HEK293 (cell line): Measurements from ENCODE around the gene MBD1.

Experiments used
- CTCF ChIA-PET: fragments of 350-600 bp; formaldehyde crosslinking; extraction: SDS; loops from one replicate; lab custom pipeline; 2021; ENCODE audit warnings: antibody characterized with exemption; lab: Yijun Ruan, JAX
- POLR2A ChIA-PET: fragments of 300-600 bp; formaldehyde crosslinking; extraction: SDS; loops from one replicate; lab custom pipeline; 2020; ENCODE audit warnings: antibody characterized with exemption, inconsistent platforms; lab: Yijun Ruan, JAX
- H3K27ac ChIP-seq: fragments of 200-500 bp; sonication (Bioruptor generic); 2 replicates; pipeline ENCODE4 v1.5.1; 2014; ENCODE audit warnings: low read depth, low read length, control low read depth, inconsistent platforms; ENCODE audit errors: extremely low read depth
- H3K36me3 ChIP-seq, 2 experiments: fragments of 200-500 bp in 1 of 2; sonication (Bioruptor generic) in 1 of 2; 1 replicate in 1 of 2; 2 replicates in 1 of 2; pipeline ENCODE4 v1.5.1; 2014 to 2017; ENCODE audit warnings: inconsistent platforms in 2 of 2, low read length in 2 of 2; ENCODE audit not compliant: control insufficient read depth in 2 of 2, insufficient read depth in 1 of 2
- H3K4me1 ChIP-seq: fragments of 200-500 bp; sonication (Bioruptor generic); 2 replicates; pipeline ENCODE4 v1.5.1; 2014; ENCODE audit warnings: mild to moderate bottlenecking, low read length, inconsistent platforms; ENCODE audit not compliant: control insufficient read depth, insufficient read depth
- H3K4me3 ChIP-seq: 2 replicates; pipeline ENCODE4 v1.5.1; 2011; ENCODE audit warnings: low read depth, mild to moderate bottlenecking, control low read depth, low read length, moderate library complexity
- H3K9me3 ChIP-seq: fragments of 200-500 bp; sonication (Bioruptor generic); 2 replicates; pipeline ENCODE4 v1.5.1; 2014; ENCODE audit warnings: low read depth, low read length, inconsistent platforms; ENCODE audit not compliant: control insufficient read depth, insufficient read depth
- ELK4 ChIP-seq: IDR thresholded peaks from 2 replicates; pipeline ENCODE4 v1.6.1; 2011; ENCODE audit warnings: mild to moderate bottlenecking, low read depth, low read length, borderline replicate concordance
- FEZF1 ChIP-seq: fragments of 450-650 bp; formaldehyde crosslinking; IDR thresholded peaks from 2 replicates; pipeline ENCODE4 v1.5.1; 2016; ENCODE audit warnings: missing biosample characterization, missing genetic modification characterization
- PRDM1 ChIP-seq: fragments of 450-650 bp; formaldehyde crosslinking; IDR thresholded peaks from 2 replicates; pipeline ENCODE4; 2016; ENCODE audit warnings: missing biosample characterization, missing genetic modification characterization
- PRDM10 ChIP-seq: fragments of 450-650 bp; formaldehyde crosslinking; IDR thresholded peaks from 2 replicates; pipeline ENCODE4 v1.5.1; 2016; ENCODE audit warnings: missing biosample characterization, missing genetic modification characterization
- PRDM2 ChIP-seq: fragments of 450-650 bp; formaldehyde crosslinking; IDR thresholded peaks from 2 replicates; pipeline ENCODE4 v1.5.1; 2016; ENCODE audit warnings: missing biosample characterization, missing genetic modification characterization, borderline replicate concordance
- ZBTB48 ChIP-seq: fragments of 450-650 bp; formaldehyde crosslinking; IDR thresholded peaks from 2 replicates; pipeline ENCODE4 v1.5.1; 2016; ENCODE audit warnings: missing biosample characterization, missing genetic modification characterization
- ZNF133 ChIP-seq: fragments of 450-650 bp; formaldehyde crosslinking; IDR thresholded peaks from 2 replicates; pipeline ENCODE4 v1.5.1; 2016; ENCODE audit warnings: missing biosample characterization, missing genetic modification characterization
- ZNF140 ChIP-seq: fragments of 450-650 bp; formaldehyde crosslinking; IDR thresholded peaks from 2 replicates; pipeline ENCODE4 v1.5.1; 2016; ENCODE audit warnings: missing biosample characterization, missing genetic modification characterization
- ZNF148 ChIP-seq: fragments of 450-650 bp; formaldehyde crosslinking; IDR thresholded peaks from 2 replicates; pipeline ENCODE4 v1.5.0; 2017; ENCODE audit warnings: missing biosample characterization, missing genetic modification characterization, borderline replicate concordance
- ZNF16 ChIP-seq: fragments of 450-650 bp; formaldehyde crosslinking; IDR thresholded peaks from 2 replicates; pipeline ENCODE4 v1.5.1; 2016; ENCODE audit warnings: low read depth, missing biosample characterization, missing genetic modification characterization
- ZNF239 ChIP-seq: fragments of 450-650 bp; formaldehyde crosslinking; IDR thresholded peaks from 2 replicates; pipeline ENCODE4 v1.5.1; 2016; ENCODE audit warnings: missing biosample characterization, missing genetic modification characterization
- ZNF324 ChIP-seq: fragments of 450-650 bp; formaldehyde crosslinking; IDR thresholded peaks from 2 replicates; pipeline ENCODE4 v1.5.1; 2016; ENCODE audit warnings: missing biosample characterization, missing genetic modification characterization
- ZNF362 ChIP-seq: fragments of 450-650 bp; formaldehyde crosslinking; IDR thresholded peaks from 2 replicates; pipeline ENCODE4 v1.5.1; 2016; ENCODE audit warnings: missing biosample characterization, missing genetic modification characterization
- ZNF394 ChIP-seq: fragments of 450-650 bp; formaldehyde crosslinking; IDR thresholded peaks from 2 replicates; pipeline ENCODE4 v1.5.1; 2016; ENCODE audit warnings: missing biosample characterization, missing genetic modification characterization, mild to moderate bottlenecking, moderate library complexity, borderline replicate concordance
- ZNF398 ChIP-seq: fragments of 450-650 bp; formaldehyde crosslinking; IDR thresholded peaks from 2 replicates; pipeline ENCODE4 v1.5.1; 2017; ENCODE audit warnings: missing biosample characterization, missing genetic modification characterization
- ZNF513 ChIP-seq: fragments of 450-650 bp; IDR thresholded peaks from 2 replicates; pipeline ENCODE4 v1.5.1; 2018; ENCODE audit warnings: missing biosample characterization, missing genetic modification characterization

The MBD1 gene

GRCh38 chr18:50273203-50274043 lies 7.9 kb downstream of the MBD1 start:
- TF ChIP-seq ZNF16 (tag by site-specific recombination) (no peak), ZNF239 (no peak), ZNF133 (no peak), ZBTB48 (no peak), FEZF1 (tag by site-specific recombination) (no peak), ZNF362 (no peak), ZNF398 (no peak), ZNF513 (tag by site-specific recombination) (no peak), ELK4 (no peak), ZNF140 (tag by site-specific recombination) (no peak), PRDM2 (tag by site-specific recombination) (no peak), PRDM10 (no peak), PRDM1 (tag by site-specific recombination) (no peak), ZNF148 (no peak), ZNF394 (tag by site-specific recombination) (no peak), ZNF324 (tag by site-specific recombination) (no peak)
- H3K27ac ChIP-seq: no peak overlapping the region
- no peaks in the 10 kb centered on the region for H3K4me1 ChIP-seq
- H3K4me3 ChIP-seq: no peak overlapping the region
- H3K9me3 ChIP-seq: no peaks in the 10 kb centered on the region
- POLR2A ChIA-PET: interaction anchor here (0.6 to 1.1 kb wide), 2 partner anchors 103 to 613 kb away, joined by 4 to 5 read pairs; no protein-coding TSS in a partner anchor
- CTCF ChIA-PET: no interaction called here
- peaks cover 39 to 91% of the 10 kb centered on the region in 2 experiments for H3K36me3 ChIP-seq
